Mesenchymal stem cell (in vitro differentiated cells and primary cell): Measurements from ENCODE around the gene IDNK.

ENCODE experiments used
- DNase-seq: peaks from one replicate; pipeline ENCODE4 v3.0.0-alpha.2; 2013
- H2AFZ ChIP-seq: one replicate; pipeline ENCODE4 v1.6.1; 2013; ENCODE audit warnings: low read depth, mild to moderate bottlenecking, control low read depth, inconsistent platforms, low read length, moderate library complexity
- H2AK5ac ChIP-seq: 2 replicates; pipeline ENCODE4 v1.6.1; 2013; ENCODE audit warnings: low read length, moderate library complexity, mild to moderate bottlenecking, inconsistent platforms; ENCODE audit not compliant: severe bottlenecking
- H2BK120ac ChIP-seq: one replicate; pipeline ENCODE4 v1.6.1; 2013; ENCODE audit warnings: low read depth, mild to moderate bottlenecking, inconsistent platforms, low read length, moderate library complexity
- H2BK12ac ChIP-seq, 2 experiments: one replicate each; pipeline ENCODE4 v1.6.1; 2013; ENCODE audit warnings: inconsistent platforms in 2 of 2, low read length in 2 of 2, mild to moderate bottlenecking in 2 of 2, moderate library complexity in 2 of 2, control low read depth in 1 of 2
- H2BK15ac ChIP-seq: one replicate; pipeline ENCODE4 v1.6.1; 2013; ENCODE audit warnings: mild to moderate bottlenecking, low read depth, inconsistent platforms; ENCODE audit not compliant: poor library complexity, severe bottlenecking
- H2BK5ac ChIP-seq: 2 replicates; pipeline ENCODE4 v1.6.1; 2013; ENCODE audit warnings: low read depth, mild to moderate bottlenecking, low read length, control low read depth, inconsistent platforms; ENCODE audit not compliant: poor library complexity, severe bottlenecking
- H3K14ac ChIP-seq, 2 experiments: one replicate each; pipeline ENCODE4 v1.6.1; 2013; ENCODE audit warnings: inconsistent platforms in 2 of 2, low read length in 2 of 2, control low read depth in 1 of 2, mild to moderate bottlenecking in 1 of 2, moderate library complexity in 1 of 2
- H3K18ac ChIP-seq, 2 experiments: one replicate each; pipeline ENCODE4 v1.6.1; 2013; ENCODE audit warnings: inconsistent platforms in 2 of 2, low read length in 2 of 2, control low read depth in 1 of 2, low read depth in 1 of 2, mild to moderate bottlenecking in 1 of 2
- H3K23ac ChIP-seq, 2 experiments: one replicate each; pipeline ENCODE4 v1.6.1; 2013; ENCODE audit warnings: inconsistent platforms in 2 of 2, low read length in 2 of 2, mild to moderate bottlenecking in 2 of 2, moderate library complexity in 2 of 2, control low read depth in 1 of 2
- H3K27ac ChIP-seq: 2 replicates; pipeline ENCODE4 v1.5.1; 2013; ENCODE audit warnings: mild to moderate bottlenecking, moderate library complexity, low read length, control low read depth, inconsistent platforms; ENCODE audit not compliant: poor library complexity, severe bottlenecking
- H3K27me3 ChIP-seq, 2 experiments: 2 replicates each; pipeline versions ENCODE4 v1.6.1 to v1.7.0; 2013; ENCODE audit warnings: low read length in 2 of 2, mild to moderate bottlenecking in 2 of 2, moderate library complexity in 2 of 2, control low read depth in 1 of 2, inconsistent platforms in 1 of 2; ENCODE audit not compliant: control insufficient read depth in 1 of 2, insufficient read depth in 1 of 2
- H3K36me3 ChIP-seq, 2 experiments: 2 replicates each; pipeline versions ENCODE4 v1.6.1 to v1.7.0; 2013; ENCODE audit warnings: low read length in 2 of 2, control low read depth in 1 of 2, inconsistent platforms in 1 of 2, low read depth in 1 of 2, mild to moderate bottlenecking in 1 of 2; ENCODE audit not compliant: insufficient read depth in 2 of 2, control insufficient read depth in 1 of 2
- H3K4ac ChIP-seq, 2 experiments: one replicate each; pipeline ENCODE4 v1.6.1; 2013; ENCODE audit warnings: inconsistent platforms in 2 of 2, low read length in 2 of 2, mild to moderate bottlenecking in 2 of 2, moderate library complexity in 2 of 2, control low read depth in 1 of 2, low read depth in 1 of 2
- H3K4me1 ChIP-seq: 2 replicates; pipeline ENCODE4 v1.6.1; 2013; ENCODE audit warnings: low read depth, low read length, control low read depth; ENCODE audit not compliant: control insufficient read depth, insufficient read depth
- H3K4me2 ChIP-seq: 2 replicates; pipeline ENCODE4 v1.6.1; 2013; ENCODE audit warnings: low read length, mild to moderate bottlenecking, inconsistent platforms; ENCODE audit not compliant: poor library complexity, severe bottlenecking
- H3K4me3 ChIP-seq, 2 experiments: 2 replicates each; pipeline versions ENCODE4 v1.5.1 to v1.7.0; 2013; ENCODE audit warnings: low read length in 2 of 2, mild to moderate bottlenecking in 2 of 2, control low read depth in 1 of 2, low read depth in 1 of 2; ENCODE audit not compliant: insufficient read depth in 1 of 2
- H3K79me1 ChIP-seq: replicated peaks from 2 replicates; pipeline ENCODE4 v1.6.1; 2013; ENCODE audit warnings: mild to moderate bottlenecking, control low read depth, low read length, inconsistent platforms; ENCODE audit not compliant: poor library complexity, severe bottlenecking
- H3K9ac ChIP-seq: 2 replicates; pipeline ENCODE4 v1.7.0; 2013; ENCODE audit warnings: mild to moderate bottlenecking, low read length, moderate library complexity
- H3K9me3 ChIP-seq: 2 replicates; pipeline ENCODE4 v1.7.0; 2013; ENCODE audit warnings: mild to moderate bottlenecking, low read length; ENCODE audit not compliant: control insufficient read depth
- H4K8ac ChIP-seq: one replicate; pipeline ENCODE4 v1.6.1; 2013; ENCODE audit warnings: inconsistent platforms, mild to moderate bottlenecking, low read length, moderate library complexity
- H4K91ac ChIP-seq: one replicate; pipeline ENCODE4 v1.6.1; 2013; ENCODE audit warnings: mild to moderate bottlenecking, low read length, inconsistent platforms
- WGBS: methylation state at CpG from one replicate; pipeline ENCODE4 v1.1.7; 2013; ENCODE audit warnings: mixed read lengths; 5-methylcytosine and 5-hydroxymethylcytosine counted together

Gene IDNK

DNA sequence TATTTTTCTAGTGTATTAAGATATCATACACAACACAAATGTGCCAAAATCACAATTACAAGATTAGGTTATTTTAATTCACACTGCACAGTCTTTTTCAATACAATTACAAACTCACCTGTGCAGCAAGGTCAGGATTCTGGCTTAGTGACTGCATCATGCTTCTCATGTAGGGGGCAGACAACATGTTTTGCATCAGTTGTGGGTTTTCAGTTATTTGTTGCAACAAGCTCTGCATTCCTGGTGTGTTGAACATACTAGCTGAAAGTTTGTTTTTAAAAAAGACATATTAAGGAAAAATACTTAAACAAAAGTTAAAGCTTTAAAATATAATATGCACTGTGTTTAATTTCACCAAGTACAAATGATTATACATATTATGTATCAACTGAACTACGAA, 46.1 kb downstream of the IDNK start:
- no peak overlapping the region for H3K27ac ChIP-seq
- no CpG with 5 or more reads among the region's 1 CpG for WGBS
- no peak overlapping the region for H2AFZ ChIP-seq
- H2BK12ac ChIP-seq, result no peak overlapping the region
- peaks cover 19 to 97% of the 10 kb centered on the region in 2 experiments for H3K36me3 ChIP-seq
- no peak overlapping the region for H4K91ac ChIP-seq
- H3K4me1 ChIP-seq, result no peaks in the 10 kb centered on the region
- H3K4ac ChIP-seq, result no peak overlapping the region
- H3K14ac ChIP-seq, result no peak overlapping the region
- H3K4me3 ChIP-seq, result no peak overlapping the region
- peaks cover 23% of the 10 kb centered on the region for H3K79me1 ChIP-seq
- no peak overlapping the region for H4K8ac ChIP-seq
- no peaks in the 10 kb centered on the region for H3K27me3 ChIP-seq
- H2BK15ac ChIP-seq, result no peak overlapping the region
- no peak overlapping the region for H3K4me2 ChIP-seq
- H2BK5ac ChIP-seq, result no peak overlapping the region
- H3K9me3 ChIP-seq, result no peaks in the 10 kb centered on the region
- no peak for DNase-seq
- no peak overlapping the region for H2BK120ac ChIP-seq
- H3K18ac ChIP-seq, result no peak overlapping the region
- no peak overlapping the region for H2AK5ac ChIP-seq
- no peak overlapping the region for H3K23ac ChIP-seq
- H3K9ac ChIP-seq, result no peak overlapping the region

DNA sequence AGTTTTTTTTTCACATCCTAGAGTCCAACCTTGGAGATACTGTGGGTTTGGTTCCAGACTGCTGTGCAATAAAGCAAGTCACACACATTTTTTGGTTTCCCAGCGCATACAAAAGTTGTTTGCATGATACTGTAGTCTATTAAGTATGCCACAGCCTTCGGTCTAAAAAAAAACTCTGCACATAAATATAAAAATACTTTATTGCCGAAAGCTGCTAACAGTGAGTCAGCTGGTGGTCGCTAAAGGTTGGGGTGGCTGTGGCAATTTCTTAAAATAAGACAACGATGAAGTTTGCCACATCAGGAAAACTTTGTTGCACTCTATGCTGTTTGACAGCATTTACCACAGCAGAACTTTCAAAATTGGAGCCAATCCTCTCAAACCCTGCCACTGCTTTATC, 47.4 kb downstream of the IDNK start:
- Histone ChIP-seq H3K18ac (no peak overlapping the region), H3K9ac (no peak overlapping the region), H3K14ac (no peak overlapping the region), H3K23ac (no peak overlapping the region), H4K91ac (no peak overlapping the region), H3K9me3 (no peaks in the 10 kb centered on the region), H3K79me1 (peaks cover 21% of the 10 kb centered on the region), H3K4me2 (no peak overlapping the region), H3K4me3 (no peak overlapping the region), H3K4me1 (no peaks in the 10 kb centered on the region), H2BK15ac (no peak overlapping the region), H2BK120ac (no peak overlapping the region), H2BK12ac (no peak overlapping the region), H3K27ac (no peak overlapping the region), H2AFZ (no peak overlapping the region), H4K8ac (no peak overlapping the region), H3K36me3 (peaks cover 13 to 95% of the 10 kb centered on the region in 2 experiments), H3K27me3 (no peaks in the 10 kb centered on the region), H3K4ac (no peak overlapping the region), H2AK5ac (no peak overlapping the region), H2BK5ac (no peak overlapping the region)
- 97% methylated on average over 3 of the region's 5 CpGs for WGBS
- no peak for DNase-seq

DNA sequence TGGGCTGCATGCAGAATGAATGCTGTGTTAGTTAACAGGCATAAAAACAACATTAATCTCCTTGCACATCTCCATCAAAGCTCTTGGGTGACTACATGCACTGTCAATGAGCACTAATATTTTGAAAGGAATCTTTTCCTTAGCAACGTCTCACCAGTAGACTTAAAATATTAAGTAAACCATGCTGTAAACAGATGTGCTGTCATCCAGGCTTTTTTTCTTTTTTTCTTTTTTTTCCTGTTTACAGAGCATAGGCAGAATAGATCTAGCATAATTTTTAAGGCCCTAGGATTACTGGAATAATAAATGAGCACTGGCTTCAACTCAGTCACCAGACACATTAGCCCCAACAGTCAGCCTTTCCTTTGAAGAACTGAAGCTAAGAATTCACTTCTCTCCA, 48.5 kb downstream of the IDNK start:
- Histone ChIP-seq H3K27ac (no peak overlapping the region), H3K14ac (no peak overlapping the region), H2BK15ac (no peak overlapping the region), H3K18ac (no peak overlapping the region), H3K9ac (no peak overlapping the region), H3K4me3 (no peak overlapping the region), H3K27me3 (no peaks in the 10 kb centered on the region), H3K4ac (no peak overlapping the region), H4K8ac (no peak overlapping the region), H2AFZ (no peak overlapping the region), H3K79me1 (peaks cover 22% of the 10 kb centered on the region), H2AK5ac (no peak overlapping the region), H2BK120ac (no peak overlapping the region), H2BK5ac (no peak overlapping the region), H3K9me3 (no peaks in the 10 kb centered on the region), H3K4me1 (no peaks in the 10 kb centered on the region), H4K91ac (no peak overlapping the region), H3K4me2 (no peak overlapping the region), H3K23ac (no peak overlapping the region), H3K36me3 (peaks cover 13 to 95% of the 10 kb centered on the region in 2 experiments), H2BK12ac (no peak overlapping the region)
- DNase-seq, result no peak
- WGBS, result 100% methylated on average over 1 of the region's 1 CpG

DNA sequence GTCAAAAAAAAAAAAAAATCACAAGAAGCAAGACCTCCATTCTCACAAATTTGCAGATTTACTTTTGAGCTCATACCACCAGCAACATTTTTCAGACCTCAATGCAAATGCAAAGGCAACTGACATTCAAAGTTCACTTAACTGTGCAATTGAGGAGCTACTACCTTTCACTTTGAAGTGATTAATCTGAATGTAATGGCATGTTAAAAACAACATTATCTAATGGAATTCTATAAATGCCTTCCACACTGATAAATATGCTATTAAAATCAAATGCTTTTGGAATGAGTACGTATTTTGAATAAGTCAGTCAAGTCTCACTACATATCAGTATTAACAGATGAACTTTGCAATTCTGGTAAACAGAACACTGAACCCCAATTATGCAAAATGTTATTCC, 52.5 kb downstream of the IDNK start:
- no peak for DNase-seq
- Histone ChIP-seq H2BK5ac (no peak overlapping the region), H3K79me1 (peaks cover 28% of the 10 kb centered on the region), H3K4me1 (no peaks in the 10 kb centered on the region), H2AFZ (no peak overlapping the region), H3K9ac (no peak overlapping the region), H4K8ac (no peak overlapping the region), H2BK120ac (no peak overlapping the region), H3K27ac (no peak overlapping the region), H3K18ac (no peak overlapping the region), H3K36me3 (peaks cover 27 to 89% of the 10 kb centered on the region in 2 experiments), H3K4me2 (no peak overlapping the region), H4K91ac (no peak overlapping the region), H3K14ac (no peak overlapping the region), H3K9me3 (no peaks in the 10 kb centered on the region), H2BK15ac (no peak overlapping the region), H3K4ac (no peak overlapping the region), H3K23ac (no peak overlapping the region), H3K4me3 (no peak overlapping the region), H3K27me3 (no peaks in the 10 kb centered on the region), H2BK12ac (no peak overlapping the region), H2AK5ac (no peak overlapping the region)
- WGBS, result 100% methylated on average over 1 of the region's 1 CpG
